Measurements from ENCODE around the gene SLC35F3. TPM values are rescaled to one million over a fixed set of nuclear protein-coding genes. Genes with fewer than 3 reads are reported as not detected.

Gene SLC35F3
- total and polyA plus RNA-seq, 2 experiments from 2014 or later = 1.0 to 3.2 TPM

DNA sequence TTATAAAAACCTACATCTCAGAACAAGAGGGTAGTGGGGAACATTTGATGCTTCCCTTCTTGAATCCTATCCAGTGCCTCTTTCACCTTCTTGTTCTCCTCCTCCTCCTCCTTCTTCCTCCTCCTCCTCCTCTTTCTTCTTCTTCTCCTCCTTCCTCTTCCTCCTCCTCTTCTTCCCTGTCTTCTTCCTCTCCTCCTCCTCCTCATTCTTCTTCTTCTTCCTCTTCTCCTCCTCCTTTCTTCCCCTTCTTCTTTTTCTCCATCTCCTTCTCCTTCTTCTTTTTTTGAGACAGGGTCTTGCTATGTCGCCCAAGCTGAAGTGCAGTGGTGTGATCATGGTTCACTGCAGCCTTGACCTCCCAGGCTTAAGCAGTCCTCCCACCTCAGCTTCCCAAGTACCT is 31.9 kb downstream of the SLC35F3 start (continued):
- TF ChIP-seq, protein P1, sequence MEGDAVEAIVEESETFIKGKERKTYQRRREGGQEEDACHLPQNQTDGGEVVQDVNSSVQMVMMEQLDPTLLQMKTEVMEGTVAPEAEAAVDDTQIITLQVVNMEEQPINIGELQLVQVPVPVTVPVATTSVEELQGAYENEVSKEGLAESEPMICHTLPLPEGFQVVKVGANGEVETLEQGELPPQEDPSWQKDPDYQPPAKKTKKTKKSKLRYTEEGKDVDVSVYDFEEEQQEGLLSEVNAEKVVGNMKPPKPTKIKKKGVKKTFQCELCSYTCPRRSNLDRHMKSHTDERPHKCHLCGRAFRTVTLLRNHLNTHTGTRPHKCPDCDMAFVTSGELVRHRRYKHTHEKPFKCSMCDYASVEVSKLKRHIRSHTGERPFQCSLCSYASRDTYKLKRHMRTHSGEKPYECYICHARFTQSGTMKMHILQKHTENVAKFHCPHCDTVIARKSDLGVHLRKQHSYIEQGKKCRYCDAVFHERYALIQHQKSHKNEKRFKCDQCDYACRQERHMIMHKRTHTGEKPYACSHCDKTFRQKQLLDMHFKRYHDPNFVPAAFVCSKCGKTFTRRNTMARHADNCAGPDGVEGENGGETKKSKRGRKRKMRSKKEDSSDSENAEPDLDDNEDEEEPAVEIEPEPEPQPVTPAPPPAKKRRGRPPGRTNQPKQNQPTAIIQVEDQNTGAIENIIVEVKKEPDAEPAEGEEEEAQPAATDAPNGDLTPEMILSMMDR (conservative IDR thresholded peaks at IDR 0.05; ENCODE audit: low read depth in 2 of 2) = no peak
- TF ChIP-seq ZNF114 (CRISPR knock-in tag; IDR thresholded peaks at IDR 0.05) = no peak

DNA sequence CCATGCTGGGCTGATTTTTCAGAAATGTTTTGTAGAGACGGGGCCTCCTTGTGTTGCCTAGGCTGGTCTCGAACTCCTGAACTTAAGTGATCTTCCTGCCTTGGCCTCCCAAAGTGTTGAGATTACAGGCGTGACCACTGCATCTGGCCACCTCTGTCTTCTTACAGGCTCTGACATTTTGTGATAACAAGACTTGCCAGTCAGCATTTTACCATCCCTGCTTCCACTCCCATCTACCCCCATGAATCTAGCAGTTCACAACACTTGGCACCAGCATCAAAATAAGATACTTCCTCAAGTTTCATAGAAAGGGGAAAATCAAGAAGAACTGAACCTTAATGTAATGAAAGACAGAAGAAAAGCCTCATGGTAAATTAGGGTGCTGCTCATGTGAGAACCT is 32.4 kb downstream of the SLC35F3 start:
- H3K4me1 Mint-ChIP-seq = no peaks in the 10 kb centered on the region
- TF ChIP-seq ZNF114 (CRISPR knock-in tag; IDR thresholded peaks at IDR 0.05) (no peak), JUNB (IDR thresholded peaks at IDR 0.05; ENCODE audit: unreplicated experiment) (no peak), CREB1 (CRISPR knock-in tag; IDR thresholded peaks at IDR 0.05; ENCODE audit: low read depth) (no peak), EZH2 (IDR thresholded peaks at IDR 0.05; ENCODE audit: low read depth, unreplicated experiment) (no peak), POLR2AphosphoS5 (IDR thresholded peaks at IDR 0.05; ENCODE audit: low read depth) (no peak), STAT1 (IDR thresholded peaks at IDR 0.05; ENCODE audit: unreplicated experiment) (no peak)
- TF ChIP-seq, protein P2, sequence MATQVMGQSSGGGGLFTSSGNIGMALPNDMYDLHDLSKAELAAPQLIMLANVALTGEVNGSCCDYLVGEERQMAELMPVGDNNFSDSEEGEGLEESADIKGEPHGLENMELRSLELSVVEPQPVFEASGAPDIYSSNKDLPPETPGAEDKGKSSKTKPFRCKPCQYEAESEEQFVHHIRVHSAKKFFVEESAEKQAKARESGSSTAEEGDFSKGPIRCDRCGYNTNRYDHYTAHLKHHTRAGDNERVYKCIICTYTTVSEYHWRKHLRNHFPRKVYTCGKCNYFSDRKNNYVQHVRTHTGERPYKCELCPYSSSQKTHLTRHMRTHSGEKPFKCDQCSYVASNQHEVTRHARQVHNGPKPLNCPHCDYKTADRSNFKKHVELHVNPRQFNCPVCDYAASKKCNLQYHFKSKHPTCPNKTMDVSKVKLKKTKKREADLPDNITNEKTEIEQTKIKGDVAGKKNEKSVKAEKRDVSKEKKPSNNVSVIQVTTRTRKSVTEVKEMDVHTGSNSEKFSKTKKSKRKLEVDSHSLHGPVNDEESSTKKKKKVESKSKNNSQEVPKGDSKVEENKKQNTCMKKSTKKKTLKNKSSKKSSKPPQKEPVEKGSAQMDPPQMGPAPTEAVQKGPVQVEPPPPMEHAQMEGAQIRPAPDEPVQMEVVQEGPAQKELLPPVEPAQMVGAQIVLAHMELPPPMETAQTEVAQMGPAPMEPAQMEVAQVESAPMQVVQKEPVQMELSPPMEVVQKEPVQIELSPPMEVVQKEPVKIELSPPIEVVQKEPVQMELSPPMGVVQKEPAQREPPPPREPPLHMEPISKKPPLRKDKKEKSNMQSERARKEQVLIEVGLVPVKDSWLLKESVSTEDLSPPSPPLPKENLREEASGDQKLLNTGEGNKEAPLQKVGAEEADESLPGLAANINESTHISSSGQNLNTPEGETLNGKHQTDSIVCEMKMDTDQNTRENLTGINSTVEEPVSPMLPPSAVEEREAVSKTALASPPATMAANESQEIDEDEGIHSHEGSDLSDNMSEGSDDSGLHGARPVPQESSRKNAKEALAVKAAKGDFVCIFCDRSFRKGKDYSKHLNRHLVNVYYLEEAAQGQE (IDR thresholded peaks at IDR 0.05; ENCODE audit: unreplicated experiment) = no peak
- TF ChIP-seq, protein P1 (conservative IDR thresholded peaks at IDR 0.05; ENCODE audit: low read depth in 2 of 2) = no peak
- TF ChIP-seq, protein P3, sequence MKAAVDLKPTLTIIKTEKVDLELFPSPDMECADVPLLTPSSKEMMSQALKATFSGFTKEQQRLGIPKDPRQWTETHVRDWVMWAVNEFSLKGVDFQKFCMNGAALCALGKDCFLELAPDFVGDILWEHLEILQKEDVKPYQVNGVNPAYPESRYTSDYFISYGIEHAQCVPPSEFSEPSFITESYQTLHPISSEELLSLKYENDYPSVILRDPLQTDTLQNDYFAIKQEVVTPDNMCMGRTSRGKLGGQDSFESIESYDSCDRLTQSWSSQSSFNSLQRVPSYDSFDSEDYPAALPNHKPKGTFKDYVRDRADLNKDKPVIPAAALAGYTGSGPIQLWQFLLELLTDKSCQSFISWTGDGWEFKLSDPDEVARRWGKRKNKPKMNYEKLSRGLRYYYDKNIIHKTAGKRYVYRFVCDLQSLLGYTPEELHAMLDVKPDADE (IDR thresholded peaks at IDR 0.05) = no peak
- TF ChIP-seq, protein P4, sequence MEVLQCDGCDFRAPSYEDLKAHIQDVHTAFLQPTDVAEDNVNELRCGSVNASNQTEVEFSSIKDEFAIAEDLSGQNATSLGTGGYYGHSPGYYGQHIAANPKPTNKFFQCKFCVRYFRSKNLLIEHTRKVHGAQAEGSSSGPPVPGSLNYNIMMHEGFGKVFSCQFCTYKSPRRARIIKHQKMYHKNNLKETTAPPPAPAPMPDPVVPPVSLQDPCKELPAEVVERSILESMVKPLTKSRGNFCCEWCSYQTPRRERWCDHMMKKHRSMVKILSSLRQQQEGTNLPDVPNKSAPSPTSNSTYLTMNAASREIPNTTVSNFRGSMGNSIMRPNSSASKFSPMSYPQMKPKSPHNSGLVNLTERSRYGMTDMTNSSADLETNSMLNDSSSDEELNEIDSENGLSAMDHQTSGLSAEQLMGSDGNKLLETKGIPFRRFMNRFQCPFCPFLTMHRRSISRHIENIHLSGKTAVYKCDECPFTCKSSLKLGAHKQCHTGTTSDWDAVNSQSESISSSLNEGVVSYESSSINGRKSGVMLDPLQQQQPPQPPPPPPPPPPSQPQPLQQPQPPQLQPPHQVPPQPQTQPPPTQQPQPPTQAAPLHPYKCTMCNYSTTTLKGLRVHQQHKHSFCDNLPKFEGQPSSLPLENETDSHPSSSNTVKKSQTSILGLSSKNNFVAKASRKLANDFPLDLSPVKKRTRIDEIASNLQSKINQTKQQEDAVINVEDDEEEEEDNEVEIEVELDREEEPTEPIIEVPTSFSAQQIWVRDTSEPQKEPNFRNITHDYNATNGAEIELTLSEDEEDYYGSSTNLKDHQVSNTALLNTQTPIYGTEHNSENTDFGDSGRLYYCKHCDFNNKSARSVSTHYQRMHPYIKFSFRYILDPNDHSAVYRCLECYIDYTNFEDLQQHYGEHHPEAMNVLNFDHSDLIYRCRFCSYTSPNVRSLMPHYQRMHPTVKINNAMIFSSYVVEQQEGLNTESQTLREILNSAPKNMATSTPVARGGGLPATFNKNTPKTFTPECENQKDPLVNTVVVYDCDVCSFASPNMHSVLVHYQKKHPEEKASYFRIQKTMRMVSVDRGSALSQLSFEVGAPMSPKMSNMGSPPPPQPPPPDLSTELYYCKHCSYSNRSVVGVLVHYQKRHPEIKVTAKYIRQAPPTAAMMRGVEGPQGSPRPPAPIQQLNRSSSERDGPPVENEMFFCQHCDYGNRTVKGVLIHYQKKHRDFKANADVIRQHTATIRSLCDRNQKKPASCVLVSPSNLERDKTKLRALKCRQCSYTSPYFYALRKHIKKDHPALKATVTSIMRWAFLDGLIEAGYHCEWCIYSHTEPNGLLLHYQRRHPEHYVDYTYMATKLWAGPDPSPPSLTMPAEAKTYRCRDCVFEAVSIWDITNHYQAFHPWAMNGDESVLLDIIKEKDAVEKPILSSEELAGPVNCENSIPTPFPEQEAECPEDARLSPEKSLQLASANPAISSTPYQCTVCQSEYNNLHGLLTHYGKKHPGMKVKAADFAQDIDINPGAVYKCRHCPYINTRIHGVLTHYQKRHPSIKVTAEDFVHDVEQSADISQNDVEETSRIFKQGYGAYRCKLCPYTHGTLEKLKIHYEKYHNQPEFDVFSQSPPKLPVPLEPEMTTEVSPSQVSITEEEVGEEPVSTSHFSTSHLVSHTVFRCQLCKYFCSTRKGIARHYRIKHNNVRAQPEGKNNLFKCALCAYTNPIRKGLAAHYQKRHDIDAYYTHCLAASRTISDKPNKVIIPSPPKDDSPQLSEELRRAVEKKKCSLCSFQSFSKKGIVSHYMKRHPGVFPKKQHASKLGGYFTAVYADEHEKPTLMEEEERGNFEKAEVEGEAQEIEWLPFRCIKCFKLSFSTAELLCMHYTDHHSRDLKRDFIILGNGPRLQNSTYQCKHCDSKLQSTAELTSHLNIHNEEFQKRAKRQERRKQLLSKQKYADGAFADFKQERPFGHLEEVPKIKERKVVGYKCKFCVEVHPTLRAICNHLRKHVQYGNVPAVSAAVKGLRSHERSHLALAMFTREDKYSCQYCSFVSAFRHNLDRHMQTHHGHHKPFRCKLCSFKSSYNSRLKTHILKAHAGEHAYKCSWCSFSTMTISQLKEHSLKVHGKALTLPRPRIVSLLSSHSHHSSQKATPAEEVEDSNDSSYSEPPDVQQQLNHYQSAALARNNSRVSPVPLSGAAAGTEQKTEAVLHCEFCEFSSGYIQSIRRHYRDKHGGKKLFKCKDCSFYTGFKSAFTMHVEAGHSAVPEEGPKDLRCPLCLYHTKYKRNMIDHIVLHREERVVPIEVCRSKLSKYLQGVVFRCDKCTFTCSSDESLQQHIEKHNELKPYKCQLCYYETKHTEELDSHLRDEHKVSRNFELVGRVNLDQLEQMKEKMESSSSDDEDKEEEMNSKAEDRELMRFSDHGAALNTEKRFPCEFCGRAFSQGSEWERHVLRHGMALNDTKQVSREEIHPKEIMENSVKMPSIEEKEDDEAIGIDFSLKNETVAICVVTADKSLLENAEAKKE (CRISPR knock-in tag; IDR thresholded peaks at IDR 0.05) = no peak

More for the DNA sequence above, 32.4 kb downstream of the SLC35F3 start:
- Histone ChIP-seq H3K4me2 (no peak overlapping the region), H4K20me1 (replicated peaks; ENCODE audit: insufficient read depth) (no peaks in the 10 kb centered on the region; the same call in 1 of the 2 replicates), H3K9me2 (ENCODE audit: insufficient read depth) (no peaks in the 10 kb centered on the region), H3K79me2 (replicated peaks; ENCODE audit: insufficient read depth) (no peaks in the 10 kb centered on the region), H3K36me3 (ENCODE audit: insufficient read depth) (no peaks in the 10 kb centered on the region), H3K4me1 (ENCODE audit: insufficient read depth) (no peaks in the 10 kb centered on the region), H3K4me3 (no peak overlapping the region), H3F3A (replicated peaks; ENCODE audit: low read depth) (no peaks in the 10 kb centered on the region), H3K27me3 (ENCODE audit: insufficient read depth) (no peaks in the 10 kb centered on the region), H2AFZ (no peak overlapping the region), H3K27ac (ENCODE audit: low read depth) (no peak overlapping the region)
- no peak overlapping the region for H3K27ac Mint-ChIP-seq
- DNase-seq (ENCODE audit: low spot score) (no peak), ATAC-seq (no peak)
- H3K4me3 Mint-ChIP-seq = no peak overlapping the region
- no peaks in the 10 kb centered on the region for H3K27me3 Mint-ChIP-seq (ENCODE audit: insufficient read depth, low read depth, poor library complexity)
- no peaks in the 10 kb centered on the region for H3K9me3 Mint-ChIP-seq
- no peaks in the 10 kb centered on the region for H3K36me3 Mint-ChIP-seq (ENCODE audit: low read depth)
